AG10803 (cell line): Measurements from ENCODE around the gene KRT79.

Source experiments
- DNase-seq: peaks from one replicate; pipeline ENCODE4 v3.0.0; 2010; ENCODE audit warnings: low read depth
- H3K4me3 ChIP-seq: 2 replicates; pipeline ENCODE4 v1.5.1; 2011; ENCODE audit warnings: mild to moderate bottlenecking, low read length, control low read depth
- TF ChIP-seq, protein P1 (sequence below): conservative IDR thresholded peaks from 2 replicates; pipeline ENCODE4 v1.5.1; 2011; ENCODE audit warnings: mild to moderate bottlenecking, low read length, control low read depth, inconsistent platforms

Gene KRT79

DNA sequence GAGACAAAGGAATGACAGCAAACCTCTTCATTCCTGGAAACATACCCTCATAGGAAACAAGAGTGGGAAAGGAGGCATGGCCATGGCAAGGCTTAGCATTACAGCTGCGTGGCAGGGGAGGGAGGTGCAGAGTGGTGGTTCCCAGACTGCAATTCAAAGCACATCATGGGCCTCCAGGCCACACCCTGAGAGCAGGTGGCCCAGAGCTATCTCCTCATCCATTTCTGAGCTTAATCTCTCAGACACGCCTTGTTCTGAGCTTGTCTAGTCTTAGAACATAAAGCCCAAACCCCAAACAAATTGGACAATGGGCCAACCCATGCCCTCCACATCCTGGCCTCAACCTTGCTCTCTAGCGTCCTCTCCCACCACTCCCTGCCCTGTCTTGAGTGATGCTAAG is 32.3 kb downstream of the KRT79 start:
- DNase-seq: no peak
- TF ChIP-seq, protein P1, sequence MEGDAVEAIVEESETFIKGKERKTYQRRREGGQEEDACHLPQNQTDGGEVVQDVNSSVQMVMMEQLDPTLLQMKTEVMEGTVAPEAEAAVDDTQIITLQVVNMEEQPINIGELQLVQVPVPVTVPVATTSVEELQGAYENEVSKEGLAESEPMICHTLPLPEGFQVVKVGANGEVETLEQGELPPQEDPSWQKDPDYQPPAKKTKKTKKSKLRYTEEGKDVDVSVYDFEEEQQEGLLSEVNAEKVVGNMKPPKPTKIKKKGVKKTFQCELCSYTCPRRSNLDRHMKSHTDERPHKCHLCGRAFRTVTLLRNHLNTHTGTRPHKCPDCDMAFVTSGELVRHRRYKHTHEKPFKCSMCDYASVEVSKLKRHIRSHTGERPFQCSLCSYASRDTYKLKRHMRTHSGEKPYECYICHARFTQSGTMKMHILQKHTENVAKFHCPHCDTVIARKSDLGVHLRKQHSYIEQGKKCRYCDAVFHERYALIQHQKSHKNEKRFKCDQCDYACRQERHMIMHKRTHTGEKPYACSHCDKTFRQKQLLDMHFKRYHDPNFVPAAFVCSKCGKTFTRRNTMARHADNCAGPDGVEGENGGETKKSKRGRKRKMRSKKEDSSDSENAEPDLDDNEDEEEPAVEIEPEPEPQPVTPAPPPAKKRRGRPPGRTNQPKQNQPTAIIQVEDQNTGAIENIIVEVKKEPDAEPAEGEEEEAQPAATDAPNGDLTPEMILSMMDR: no peak
- H3K4me3 ChIP-seq: no peak overlapping the region

DNA sequence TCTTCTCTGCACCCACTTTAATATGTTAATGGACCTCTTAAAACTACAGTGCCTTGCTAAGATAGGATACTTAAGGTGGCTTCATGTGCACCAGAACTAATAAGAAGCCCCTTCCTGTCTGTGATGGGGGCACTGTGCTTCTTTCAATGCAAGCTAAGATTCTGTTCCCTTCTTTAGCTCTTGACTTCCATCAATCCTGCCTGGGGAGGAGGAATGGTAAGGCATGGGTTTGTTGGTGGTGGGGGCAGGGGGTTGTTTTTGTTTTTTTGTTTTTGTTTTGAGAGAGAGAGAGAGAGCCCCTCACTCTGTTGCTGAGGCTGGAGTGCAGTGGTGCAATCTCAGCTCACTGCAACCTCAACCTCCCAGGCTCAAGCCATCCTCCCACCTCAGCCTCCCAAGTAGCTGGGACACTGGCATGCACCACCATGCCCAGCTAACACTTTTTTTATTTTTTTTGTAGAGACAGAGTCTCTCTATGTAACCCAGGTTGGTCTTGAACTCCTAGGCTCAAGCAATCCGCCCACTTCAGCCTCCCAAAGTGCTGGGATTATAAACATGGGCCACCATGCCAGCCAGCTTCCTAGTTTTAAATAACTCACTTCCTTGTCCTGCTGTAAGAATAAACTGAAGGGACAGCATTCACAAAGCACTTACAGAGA is 33.7 kb downstream of the KRT79 start:
- no peak for DNase-seq
- no peak overlapping the region for H3K4me3 ChIP-seq
- TF ChIP-seq, protein P1: no peak

DNA sequence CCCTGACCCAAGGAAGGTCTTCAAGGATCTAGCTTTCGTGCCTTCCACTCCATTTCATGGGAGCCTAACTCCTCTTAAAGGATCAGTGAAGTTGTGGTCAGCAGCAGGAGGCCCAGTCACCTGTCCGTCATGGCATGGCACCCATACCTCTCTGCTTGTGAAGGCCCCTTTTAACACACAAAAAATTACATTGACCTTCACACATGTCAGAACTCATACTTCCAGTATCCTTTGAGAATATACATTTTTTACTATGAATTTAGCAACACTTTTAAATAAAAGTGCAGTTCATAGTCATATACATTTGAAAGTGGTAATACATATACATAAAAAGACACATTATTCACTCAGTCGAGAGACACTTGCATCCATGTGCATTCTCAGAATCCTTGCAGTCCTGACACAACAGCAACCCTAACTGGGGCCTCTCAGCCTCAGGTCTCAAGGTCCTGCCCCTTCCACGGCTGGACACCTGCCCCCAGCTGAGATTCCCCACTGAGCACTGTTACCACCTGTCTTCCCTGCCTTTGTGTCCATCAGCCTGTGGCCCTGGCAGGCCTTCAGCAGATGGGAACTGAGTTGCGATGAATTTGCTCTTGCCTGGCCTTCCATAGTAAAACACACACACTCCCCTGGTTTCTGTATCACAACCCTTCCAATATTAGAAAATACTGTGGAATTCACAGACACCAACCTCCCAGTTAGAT is 34.5 kb downstream of the KRT79 start:
- TF ChIP-seq, protein P1: no peak
- no peak for DNase-seq
- no peak overlapping the region for H3K4me3 ChIP-seq

DNA sequence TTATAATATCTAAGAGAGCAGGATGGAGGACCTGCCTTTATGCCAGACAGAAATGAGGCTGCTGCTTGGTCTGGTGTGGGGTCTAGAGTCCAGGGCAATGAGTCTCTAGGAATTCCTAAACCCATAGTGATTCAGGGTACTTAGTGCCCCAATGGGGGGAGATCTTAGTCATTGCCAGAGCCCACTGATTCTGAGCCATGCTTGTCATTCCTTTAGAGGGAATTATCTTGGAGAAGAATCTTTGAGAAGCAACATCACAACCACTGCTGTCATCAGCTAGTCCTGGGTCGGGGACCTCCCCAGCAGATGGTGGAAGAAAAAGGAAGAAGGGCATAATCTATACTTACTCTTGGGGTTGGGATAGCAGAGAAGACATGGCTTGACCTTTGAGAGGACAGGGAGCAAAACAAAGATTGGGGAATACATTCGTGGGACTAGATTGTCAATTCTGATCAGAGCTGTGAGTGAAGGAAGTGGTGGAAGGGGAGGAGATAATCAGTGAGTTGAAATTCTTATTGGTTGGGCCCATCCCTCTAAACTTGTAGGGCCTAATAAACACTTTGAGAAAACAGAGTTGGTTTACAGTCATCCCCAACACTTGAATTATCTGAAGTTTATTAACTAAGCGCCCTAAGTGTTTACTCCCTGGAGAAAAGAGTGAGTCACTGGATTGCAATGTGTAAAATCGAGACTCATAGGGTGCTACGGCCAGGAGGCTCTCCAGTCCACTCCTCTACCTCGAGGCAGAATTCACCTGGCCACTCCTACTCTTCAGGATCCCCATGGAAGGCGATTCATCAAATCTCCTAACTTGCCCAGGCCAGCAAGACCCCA is 35.2 kb downstream of the KRT79 start:
- DNase-seq: peak; percentile 57
- TF ChIP-seq, protein P1: no peak
- H3K4me3 ChIP-seq: no peak overlapping the region

DNA sequence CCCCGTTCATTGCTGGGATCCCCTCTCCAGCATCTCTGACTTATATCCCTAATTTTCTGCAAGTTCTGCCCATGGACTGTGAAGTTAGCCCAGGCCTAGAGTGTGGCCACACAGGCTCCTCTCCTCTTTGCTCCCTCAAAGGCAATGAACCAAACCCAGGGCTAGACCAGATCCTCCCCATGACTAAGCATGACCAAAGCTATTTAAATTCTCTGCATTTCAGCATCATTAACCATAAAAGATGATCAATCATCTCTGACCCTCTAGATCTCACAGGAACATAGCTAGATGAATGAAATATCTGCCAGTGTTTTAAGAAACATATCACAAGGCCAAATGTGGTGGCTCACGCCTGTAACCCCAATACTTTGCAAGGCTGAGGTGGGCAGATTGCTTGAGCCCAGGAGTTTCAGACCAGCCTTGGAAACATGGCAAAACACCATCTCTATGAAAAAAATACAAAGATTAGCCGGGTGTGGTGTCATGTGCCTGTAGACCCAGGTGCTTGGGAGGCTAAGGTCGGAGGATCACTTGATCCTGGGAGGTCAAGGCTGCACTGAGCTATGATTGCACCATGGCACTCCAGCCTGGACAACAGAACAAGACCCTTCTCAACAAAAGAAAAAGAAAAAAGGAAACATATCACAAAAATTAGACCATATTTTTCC is 36.0 kb downstream of the KRT79 start:
- DNase-seq: peak; percentile 75
- no peak overlapping the region for H3K4me3 ChIP-seq
- TF ChIP-seq, protein P1: no peak

DNA sequence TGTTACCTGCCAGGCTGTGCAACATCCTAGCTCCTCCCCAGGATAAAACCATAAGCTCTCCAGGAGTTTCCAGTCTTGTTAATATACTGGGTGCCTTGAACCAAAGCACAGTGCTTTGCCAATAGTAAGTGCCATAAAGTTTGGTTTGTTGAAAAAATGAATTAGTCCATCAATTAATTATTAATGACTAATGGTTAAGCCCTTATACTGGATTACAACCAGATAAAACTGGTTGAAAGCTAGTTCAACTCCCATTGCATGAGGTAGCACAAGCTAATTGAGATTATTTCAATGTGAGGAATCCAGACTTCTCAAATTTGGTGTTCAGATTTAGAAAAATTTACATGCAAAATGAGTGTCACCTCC is 36.6 kb downstream of the KRT79 start:
- TF ChIP-seq, protein P1: no peak
- H3K4me3 ChIP-seq: no peak overlapping the region
- DNase-seq: no peak
